SK-N-SH (cell line): ENCODE measurements around the gene SETBP1. TPM values are rescaled to one million over a fixed set of nuclear protein-coding genes. Genes with fewer than 3 reads are reported as not detected.

ENCODE experiments used
- CTCF ChIA-PET: fragments of 300-600, 350-600 bp; formaldehyde crosslinking; extraction: SDS; loops from one replicate; lab custom pipeline; 2021; lab: Yijun Ruan, JAX
- POLR2A ChIA-PET: fragments of 350-600 bp; sonication (Branson Sonifier 250); formaldehyde crosslinking; extraction: SDS; loops from one replicate; lab custom pipeline; 2020; ENCODE audit warnings: antibody characterized with exemption, inconsistent platforms; lab: Yijun Ruan, JAX
- DNase-seq: peaks from one replicate; pipeline ENCODE4 v3.0.0; 2012
- H2AFZ ChIP-seq: fragments of 200-600 bp; sonication (generic); 2 replicates; pipeline ENCODE4 v1.8.1; 2016; ENCODE audit warnings: antibody characterized with exemption, mild to moderate bottlenecking, low read depth
- H3F3A ChIP-seq: fragments of 200-600 bp; sonication (generic); replicated peaks from 2 replicates; pipeline ENCODE3; 2016; ENCODE audit warnings: antibody characterized with exemption, mild to moderate bottlenecking; ENCODE audit not compliant: insufficient read depth
- H3K27ac ChIP-seq, 2 experiments: fragments of 200-500 bp in 1 of 2; fragments of 200-600 bp in 1 of 2; sonication (Bioruptor generic) in 1 of 2; sonication (generic), shearing (Covaris generic) in 1 of 2; 2 replicates each; pipeline versions ENCODE4 v1.5.1 to v1.6.1; 2014 to 2016; ENCODE audit warnings: low read depth in 2 of 2, inconsistent platforms in 1 of 2, low read length in 1 of 2, mild to moderate bottlenecking in 1 of 2, mixed read lengths in 1 of 2
- H3K27me3 ChIP-seq: fragments of 200-600 bp; sonication (generic), shearing (Covaris generic); 2 replicates; pipeline ENCODE4 v1.6.1; 2016; ENCODE audit warnings: mixed run types; ENCODE audit not compliant: insufficient read depth
- H3K36me3 ChIP-seq, 2 experiments: fragments of 200-500 bp in 1 of 2; fragments of 200-600 bp in 1 of 2; sonication (Bioruptor generic) in 1 of 2; sonication (generic) in 1 of 2; replicated peaks in 1 of 2; 2 replicates each; pipeline versions ENCODE3 to v1.5.1; 2014 to 2016; ENCODE audit warnings: low read length in 1 of 2, mild to moderate bottlenecking in 1 of 2; ENCODE audit not compliant: insufficient read depth in 2 of 2, control insufficient read depth in 1 of 2
- H3K4me1 ChIP-seq, 2 experiments: fragments of 200-500 bp in 1 of 2; fragments of 200-600 bp in 1 of 2; sonication (Bioruptor generic) in 1 of 2; sonication (generic), shearing (Covaris generic) in 1 of 2; 2 replicates each; pipeline versions ENCODE4 v1.5.1 to v1.6.1; 2014 to 2016; ENCODE audit warnings: low read depth in 1 of 2, low read length in 1 of 2, mixed run types in 1 of 2; ENCODE audit not compliant: insufficient read depth in 2 of 2, control insufficient read depth in 1 of 2
- H3K4me2 ChIP-seq: fragments of 200-600 bp; sonication (generic), shearing (Covaris generic); 2 replicates; pipeline ENCODE4 v1.6.1; 2017; ENCODE audit warnings: mixed run types
- H3K4me3 ChIP-seq, 2 experiments: fragments of 200-500 bp in 1 of 2; fragments of 200-600 bp in 1 of 2; sonication (Bioruptor generic) in 1 of 2; sonication (generic), shearing (Covaris generic) in 1 of 2; 2 replicates each; pipeline versions ENCODE4 v1.5.1 to v1.8.1; 2014 to 2016; ENCODE audit warnings: low read depth in 2 of 2, inconsistent platforms in 1 of 2, low read length in 1 of 2, mild to moderate bottlenecking in 1 of 2, mixed read lengths in 1 of 2, moderate library complexity in 1 of 2
- H3K79me2 ChIP-seq: fragments of 200-600 bp; sonication (generic); 2 replicates; pipeline ENCODE4 v1.8.1; 2017; ENCODE audit warnings: mild to moderate bottlenecking; ENCODE audit not compliant: insufficient read depth
- H3K9ac ChIP-seq: fragments of 200-600 bp; sonication (generic); 2 replicates; pipeline ENCODE4 v1.6.1; 2017; ENCODE audit warnings: mixed run types
- H3K9me2 ChIP-seq: fragments of 200-600 bp; sonication (generic); 2 replicates; pipeline ENCODE4 v1.6.1; 2017; ENCODE audit warnings: mixed run types
- H3K9me3 ChIP-seq: fragments of 200-600 bp; sonication (generic); 2 replicates; pipeline ENCODE4 v1.6.1; 2017; ENCODE audit warnings: mixed run types, mild to moderate bottlenecking, moderate library complexity
- H4K20me1 ChIP-seq: fragments of 200-600 bp; sonication (generic); 2 replicates; pipeline ENCODE4 v1.6.1; 2017; ENCODE audit warnings: mild to moderate bottlenecking, mixed run types; ENCODE audit not compliant: insufficient read depth
- CHD2 ChIP-seq: fragments of 150-350 bp; IDR thresholded peaks from 2 replicates; pipeline ENCODE4 v1.6.1; 2018; ENCODE audit warnings: low read length; ENCODE audit not compliant: partially characterized antibody
- CTCF ChIP-seq: fragments of 200-600 bp; sonication (generic); IDR thresholded peaks from 2 replicates; pipeline ENCODE4 v1.6.1; 2017; ENCODE audit warnings: antibody characterized with exemption, mild to moderate bottlenecking, moderate library complexity
- ELF1 ChIP-seq: IDR thresholded peaks from 2 replicates; pipeline ENCODE4 v1.4.0; 2012
- EZH2phosphoT487 ChIP-seq: fragments of 200-600 bp; sonication (generic); IDR thresholded peaks from 2 replicates; pipeline ENCODE4 v1.6.1; 2017; ENCODE audit warnings: low read depth, mixed run types, mild to moderate bottlenecking, antibody characterized with exemption, moderate library complexity, borderline replicate concordance
- FOXJ3 ChIP-seq: sonication (generic); formaldehyde crosslinking; IDR thresholded peaks from 2 replicates; pipeline ENCODE4 v1.5.1; 2020; ENCODE audit warnings: mild to moderate bottlenecking, missing genetic modification reagents
- GATA2 ChIP-seq: sonication (generic); formaldehyde crosslinking; IDR thresholded peaks from 2 replicates; pipeline ENCODE4 v1.5.0; 2020; ENCODE audit warnings: mild to moderate bottlenecking, missing genetic modification reagents
- NRF1 ChIP-seq: IDR thresholded peaks from 2 replicates; pipeline ENCODE4 v1.6.1; 2012; ENCODE audit warnings: low read depth, mild to moderate bottlenecking, low read length
- POLR2AphosphoS5 ChIP-seq: IDR thresholded peaks from 2 replicates; pipeline ENCODE4 v1.6.1; 2012; ENCODE audit warnings: low read depth, low read length
- RAD21 ChIP-seq: IDR thresholded peaks from 2 replicates; pipeline ENCODE4 v1.6.1; 2012; ENCODE audit warnings: mild to moderate bottlenecking, low read length
- REST ChIP-seq: IDR thresholded peaks from 2 replicates; pipeline ENCODE4 v1.6.1; 2012; ENCODE audit warnings: mild to moderate bottlenecking, low read depth, low read length, moderate library complexity
- RFX5 ChIP-seq: IDR thresholded peaks from 2 replicates; pipeline ENCODE4 v1.6.1; 2012; ENCODE audit warnings: mild to moderate bottlenecking, improper control_type of control experiment, low read length
- TAF1 ChIP-seq: IDR thresholded peaks from 2 replicates; pipeline ENCODE4 v1.6.1; 2012; ENCODE audit warnings: low read depth, mild to moderate bottlenecking, low read length, moderate library complexity, borderline replicate concordance
- TCF12 ChIP-seq: IDR thresholded peaks from 2 replicates; pipeline ENCODE4 v1.4.0; 2012
- USF2 ChIP-seq: fragments of 150-350 bp; IDR thresholded peaks from 2 replicates; pipeline ENCODE4 v1.6.1; 2017; ENCODE audit warnings: antibody characterized with exemption, low read length, low read depth, borderline replicate concordance
- YY1 ChIP-seq: IDR thresholded peaks from 2 replicates; pipeline ENCODE4 v1.4.0; 2012; ENCODE audit warnings: low read depth, mild to moderate bottlenecking
- ZBTB33 ChIP-seq: IDR thresholded peaks from 2 replicates; pipeline ENCODE4 v1.4.0; 2012; ENCODE audit warnings: low read depth, borderline replicate concordance
- WGBS: methylation state at CpG from one replicate; pipeline ENCODE4 v1.1.6; 2017; ENCODE audit warnings: low lambda C conversion rate; 5-methylcytosine and 5-hydroxymethylcytosine counted together
- polyA plus RNA-seq, 3 experiments: library from polyadenylated mRNA; depleted of rRNA; stranded (reverse); fragments of >200 nt; gene quantifications; 2 replicates each; pipeline ENCODE4 v1.2.3, GENCODE V29; 2012

SETBP1 gene
- polyA plus RNA-seq, 1 of the 3 experiments (the other 2 are of a cell fraction): 3.0 TPM

GRCh38 chr18:45054636-45055035 is 373.9 kb downstream of the SETBP1 start:
- Histone ChIP-seq H3K9ac (no peak overlapping the region), H3K9me2 (no peaks in the 10 kb centered on the region), H3K27me3 (no peaks in the 10 kb centered on the region), H3K36me3 (no peaks in the 10 kb centered on the region), H2AFZ (no peak overlapping the region), H3K79me2 (no peaks in the 10 kb centered on the region), H3F3A (peaks cover 17% of the 10 kb centered on the region), H3K4me2 (no peak overlapping the region), H3K4me3 (no peak overlapping the region), H3K9me3 (no peaks in the 10 kb centered on the region), H4K20me1 (no peaks in the 10 kb centered on the region), H3K4me1 (peaks cover 5 to 9% of the 10 kb centered on the region in 2 experiments; a peak in 3 of 4 replicates), H3K27ac (no peak overlapping the region)
- CTCF ChIA-PET: interaction anchor here (0.6 kb wide), 1 partner anchor 23 kb away, joined by 3 read pairs; no protein-coding TSS in a partner anchor
- DNase-seq: no peak
- TF ChIP-seq RFX5 (no peak), YY1 (no peak), ELF1 (no peak), USF2 (no peak), GATA2 (CRISPR knock-in tag) (no peak), CTCF (no peak), EZH2phosphoT487 (no peak), ZBTB33 (no peak), TAF1 (no peak), TCF12 (no peak), CHD2 (no peak), POLR2AphosphoS5 (no peak), FOXJ3 (CRISPR knock-in tag) (no peak)
- 66% methylated on average over 3 of the region's 3 CpGs for WGBS
- POLR2A ChIA-PET: no interaction called here

- no peak overlapping the region for H3K9ac ChIP-seq
- no peak overlapping the region for H2AFZ ChIP-seq
- CTCF ChIA-PET: no interaction called here
- no peaks in the 10 kb centered on the region for H3K9me3 ChIP-seq
- DNase-seq: no peak
- no peaks in the 10 kb centered on the region for H3K9me2 ChIP-seq
- H3K4me3 ChIP-seq: no peak overlapping the region
- no peaks in the 10 kb centered on the region for H3K27me3 ChIP-seq
- H3K27ac ChIP-seq: no peak overlapping the region
- no peak overlapping the region for H3K4me2 ChIP-seq
- no peaks in the 10 kb centered on the region for H3K79me2 ChIP-seq
- POLR2A ChIA-PET: no interaction called here
- 95% methylated on average over 1 of the region's 1 CpG for WGBS
- peaks cover 2 to 9% of the 10 kb centered on the region in 2 experiments; a peak in 3 of 4 replicates for H3K4me1 ChIP-seq
- no peak for TF ChIP-seq REST
- no peak for TF ChIP-seq TCF12
- no peak for TF ChIP-seq RAD21
- no peak for TF ChIP-seq NRF1
- TF ChIP-seq EZH2phosphoT487: no peak
- TF ChIP-seq, all 33 proteins: peak for 0
- H3K36me3 ChIP-seq: no peaks in the 10 kb centered on the region
- H4K20me1 ChIP-seq: no peaks in the 10 kb centered on the region
- peaks cover 16% of the 10 kb centered on the region for H3F3A ChIP-seq
These were observed 375.1 kb downstream of the SETBP1 start for GRCh38 chr18:45055811-45056210.
